Endothelial cell of umbilical vein (primary cell): ENCODE data around the gene DPH2.

ENCODE experiments used
- EZH2 ChIP-seq: IDR thresholded peaks from 2 replicates; pipeline ENCODE4 v1.6.1; 2012; ENCODE audit warnings: borderline replicate concordance, low read depth, mild to moderate bottlenecking, moderate library complexity, low read length, inconsistent platforms; ENCODE audit not compliant: severe bottlenecking
- POLR2A ChIP-seq: IDR thresholded peaks from 2 replicates; pipeline ENCODE4 v1.6.1; 2012; ENCODE audit warnings: low read depth, mild to moderate bottlenecking, control low read depth, low read length
- POLR2AphosphoS5 ChIP-seq: IDR thresholded peaks from 2 replicates; pipeline ENCODE4 v1.6.1; 2012; ENCODE audit warnings: low read depth, mild to moderate bottlenecking, control low read depth, low read length, moderate library complexity; ENCODE audit not compliant: insufficient read depth
- TF ChIP-seq, protein P1 (sequence below), 2 donors: IDR thresholded peaks; 1 replicate in 1 of 2; 2 replicates in 1 of 2; pipeline ENCODE4 v1.5.1; 2011; ENCODE audit warnings: low read length in 2 of 2, mild to moderate bottlenecking in 2 of 2, moderate library complexity in 2 of 2, control low read depth in 1 of 2, inconsistent platforms in 1 of 2, low read depth in 1 of 2; ENCODE audit not compliant: insufficient read depth in 1 of 2; ENCODE audit errors: extremely low read depth in 1 of 2

DNA sequence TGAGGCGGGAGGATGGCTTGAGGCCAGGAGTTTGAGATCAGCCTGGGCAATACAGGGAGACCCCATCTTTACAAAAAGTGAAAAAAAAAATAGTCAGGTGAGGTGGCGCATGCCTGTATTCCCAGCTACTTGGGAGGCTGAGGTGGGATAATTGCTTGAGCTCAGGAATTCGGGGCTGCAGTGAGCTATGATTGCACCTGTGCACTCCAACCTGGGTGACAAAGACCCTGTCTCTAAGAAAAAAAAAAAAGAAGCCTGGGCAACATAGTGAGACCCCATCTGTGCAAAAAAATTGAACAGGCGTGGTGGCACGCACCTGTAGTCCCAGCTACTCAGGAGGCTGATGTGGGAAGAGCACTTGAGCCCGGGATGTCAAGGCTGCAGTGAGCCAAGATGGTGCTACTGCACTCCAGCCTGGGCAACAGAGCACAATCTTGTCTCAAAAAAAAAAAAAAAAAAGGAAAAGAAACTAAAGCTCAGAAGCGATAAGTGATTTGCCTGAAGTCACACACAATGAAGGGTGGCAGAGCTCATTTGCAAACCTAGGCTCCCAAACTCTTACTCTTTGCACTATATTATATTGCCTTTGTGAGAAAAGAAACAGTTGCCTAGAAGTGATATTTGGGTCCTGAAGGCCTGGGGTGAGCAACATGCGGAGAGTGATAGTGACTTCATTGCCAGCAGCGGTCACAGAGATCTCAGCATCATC, 23.6 kb downstream of the DPH2 start:
- TF ChIP-seq, protein P1, sequence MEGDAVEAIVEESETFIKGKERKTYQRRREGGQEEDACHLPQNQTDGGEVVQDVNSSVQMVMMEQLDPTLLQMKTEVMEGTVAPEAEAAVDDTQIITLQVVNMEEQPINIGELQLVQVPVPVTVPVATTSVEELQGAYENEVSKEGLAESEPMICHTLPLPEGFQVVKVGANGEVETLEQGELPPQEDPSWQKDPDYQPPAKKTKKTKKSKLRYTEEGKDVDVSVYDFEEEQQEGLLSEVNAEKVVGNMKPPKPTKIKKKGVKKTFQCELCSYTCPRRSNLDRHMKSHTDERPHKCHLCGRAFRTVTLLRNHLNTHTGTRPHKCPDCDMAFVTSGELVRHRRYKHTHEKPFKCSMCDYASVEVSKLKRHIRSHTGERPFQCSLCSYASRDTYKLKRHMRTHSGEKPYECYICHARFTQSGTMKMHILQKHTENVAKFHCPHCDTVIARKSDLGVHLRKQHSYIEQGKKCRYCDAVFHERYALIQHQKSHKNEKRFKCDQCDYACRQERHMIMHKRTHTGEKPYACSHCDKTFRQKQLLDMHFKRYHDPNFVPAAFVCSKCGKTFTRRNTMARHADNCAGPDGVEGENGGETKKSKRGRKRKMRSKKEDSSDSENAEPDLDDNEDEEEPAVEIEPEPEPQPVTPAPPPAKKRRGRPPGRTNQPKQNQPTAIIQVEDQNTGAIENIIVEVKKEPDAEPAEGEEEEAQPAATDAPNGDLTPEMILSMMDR (IDR thresholded peaks at IDR 0.05; ENCODE audit: extremely low read depth in 1 of 2, insufficient read depth in 1 of 2, low read depth in 1 of 2, low read length in 2 of 2): no peak
- TF ChIP-seq POLR2A (no peak), POLR2AphosphoS5 (no peak), EZH2 (no peak)
